HG02884 (cell line): ENCODE measurements around the gene OCIAD1.
"Not testable (repeated sequence)": the region's sequence is repeated elsewhere in the genome, so short reads cannot be mapped to it uniquely, and the experiment has no call there.

ENCODE experiments used
- ATAC-seq: cut with Tn5 transposase; IDR thresholded peaks from one replicate; pipeline ENCODE4 v1.9.1; 2021; ENCODE audit warnings: mild to moderate bottlenecking, moderate library complexity; ENCODE audit not compliant: unreplicated experiment

The OCIAD1 gene

DNA sequence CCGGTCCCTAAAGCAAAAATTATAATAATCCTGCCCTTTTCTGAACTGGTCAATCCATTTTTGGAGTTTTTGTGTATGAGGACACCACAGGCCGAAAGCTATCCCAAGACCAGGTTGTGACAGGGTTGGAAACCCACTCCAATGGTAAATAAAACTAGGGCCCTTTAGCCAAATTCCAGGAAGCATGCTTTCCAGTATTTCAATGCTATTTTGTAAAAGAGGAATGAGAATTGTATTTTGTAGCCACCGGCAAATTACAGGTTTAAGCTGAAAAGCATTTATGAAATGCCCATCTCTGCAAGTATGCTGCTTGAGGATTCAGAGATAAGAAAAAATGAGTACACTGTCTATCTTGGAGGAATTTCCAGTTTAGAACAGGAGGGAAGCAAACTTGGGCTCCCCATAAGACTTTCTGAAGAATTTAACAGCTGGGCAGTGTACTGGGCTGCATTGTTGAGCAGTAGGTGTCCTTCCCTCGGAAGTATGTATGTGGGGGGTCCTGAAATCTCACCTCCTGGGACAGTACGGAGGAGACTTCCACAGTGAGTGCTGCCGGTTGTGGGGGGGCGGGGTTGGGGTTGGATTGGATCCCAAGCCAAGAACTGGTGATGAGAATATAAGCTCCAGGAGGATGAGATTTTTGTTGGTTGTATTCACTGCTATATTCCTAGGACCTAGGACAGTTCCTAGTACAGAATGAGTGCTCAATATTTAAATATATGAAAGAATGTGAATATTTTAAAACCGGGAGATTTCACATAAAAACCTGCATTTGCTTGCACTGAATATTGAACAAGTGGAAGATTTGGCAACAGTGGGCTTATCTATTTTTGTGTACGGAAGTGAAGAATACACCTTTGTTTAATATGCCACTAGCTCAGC is 48.9 kb downstream of the OCIAD1 start:
- no peak for ATAC-seq

DNA sequence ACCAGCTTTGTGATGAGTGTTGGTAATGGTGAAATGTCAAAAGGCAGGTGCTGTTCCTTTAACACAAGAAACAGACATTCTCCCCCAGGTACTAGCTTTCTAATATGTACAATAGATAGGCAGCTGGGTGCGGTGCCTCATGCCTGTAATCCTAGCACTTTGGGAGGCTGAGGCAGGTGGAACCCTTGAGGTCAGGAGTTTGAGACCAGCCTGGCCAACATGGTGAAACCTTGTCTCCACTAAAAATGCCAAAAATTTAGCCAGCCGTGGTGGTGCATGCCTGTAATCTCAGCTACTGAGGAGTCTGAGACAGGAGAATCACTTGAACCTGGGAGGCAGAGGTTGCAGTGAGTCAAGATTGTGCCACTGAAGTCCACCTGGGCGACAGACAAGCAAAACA is 50.8 kb downstream of the OCIAD1 start:
- ATAC-seq = not testable (repeated sequence)

DNA sequence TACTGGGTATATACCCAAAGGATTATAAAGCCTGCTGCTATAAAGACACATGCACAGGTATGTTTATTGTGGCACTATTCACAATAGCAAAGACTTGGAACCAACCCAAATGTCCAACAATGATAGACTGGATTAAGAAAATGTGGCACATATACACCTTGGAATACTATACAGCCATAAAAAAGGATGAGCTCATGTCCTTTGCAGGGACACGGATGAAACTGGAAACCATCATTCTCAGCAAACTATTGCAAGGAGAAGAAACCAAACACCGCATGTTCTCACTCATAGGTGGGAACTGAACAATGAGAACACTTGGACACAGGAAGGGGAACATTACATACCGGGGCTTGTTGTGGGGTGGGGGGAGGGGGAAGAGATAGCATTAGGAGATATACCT is 58.9 kb downstream of the OCIAD1 start:
- ATAC-seq = not testable (repeated sequence)

DNA sequence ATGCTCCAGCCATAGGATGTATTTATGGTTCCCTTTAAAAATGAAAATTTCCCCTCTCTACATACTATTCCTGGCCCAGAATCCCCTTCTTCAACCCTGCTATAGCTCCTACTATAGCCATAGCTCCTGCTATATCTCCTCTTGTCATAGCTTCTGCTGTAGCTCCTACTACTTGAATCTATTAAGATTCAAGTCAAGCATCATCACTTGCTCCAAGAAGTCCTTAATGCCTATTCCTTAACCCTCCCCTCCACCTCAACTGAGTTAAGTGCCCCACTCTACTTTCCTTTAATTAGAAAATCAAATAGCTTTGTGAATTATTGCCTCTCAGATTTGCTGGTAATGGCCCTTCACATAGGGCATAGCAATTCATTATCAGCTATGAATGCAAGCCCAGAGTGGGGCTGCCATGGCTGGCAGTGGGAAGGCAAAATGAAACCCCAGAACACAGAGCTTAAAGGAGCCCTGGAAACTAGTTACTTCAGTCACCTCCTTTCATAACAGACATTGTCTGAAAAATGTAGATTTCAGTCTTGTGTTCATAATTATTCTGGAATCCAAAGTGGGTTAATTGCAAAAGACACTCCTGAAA is 60.2 kb downstream of the OCIAD1 start:
- no peak for ATAC-seq

DNA sequence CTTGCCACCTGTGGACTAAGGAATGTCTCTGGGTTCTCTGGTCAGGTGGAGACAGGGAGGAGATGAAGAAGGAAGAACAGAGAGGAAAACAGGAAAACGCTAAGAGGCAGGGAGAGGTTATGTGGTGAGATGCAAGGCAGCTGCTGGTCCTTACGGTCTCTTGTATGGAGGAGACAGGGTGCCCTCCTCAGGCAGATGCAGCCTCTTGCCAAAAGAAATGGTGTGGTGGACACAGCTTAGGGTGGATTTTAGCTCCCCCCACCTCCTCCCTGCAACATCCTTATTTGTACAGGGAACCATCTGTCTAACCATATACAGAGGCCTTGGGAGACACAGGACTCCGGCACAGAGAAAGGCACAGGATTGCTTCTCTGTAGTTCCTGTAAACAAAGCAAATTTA is 66.0 kb downstream of the OCIAD1 start:
- ATAC-seq = no peak

DNA sequence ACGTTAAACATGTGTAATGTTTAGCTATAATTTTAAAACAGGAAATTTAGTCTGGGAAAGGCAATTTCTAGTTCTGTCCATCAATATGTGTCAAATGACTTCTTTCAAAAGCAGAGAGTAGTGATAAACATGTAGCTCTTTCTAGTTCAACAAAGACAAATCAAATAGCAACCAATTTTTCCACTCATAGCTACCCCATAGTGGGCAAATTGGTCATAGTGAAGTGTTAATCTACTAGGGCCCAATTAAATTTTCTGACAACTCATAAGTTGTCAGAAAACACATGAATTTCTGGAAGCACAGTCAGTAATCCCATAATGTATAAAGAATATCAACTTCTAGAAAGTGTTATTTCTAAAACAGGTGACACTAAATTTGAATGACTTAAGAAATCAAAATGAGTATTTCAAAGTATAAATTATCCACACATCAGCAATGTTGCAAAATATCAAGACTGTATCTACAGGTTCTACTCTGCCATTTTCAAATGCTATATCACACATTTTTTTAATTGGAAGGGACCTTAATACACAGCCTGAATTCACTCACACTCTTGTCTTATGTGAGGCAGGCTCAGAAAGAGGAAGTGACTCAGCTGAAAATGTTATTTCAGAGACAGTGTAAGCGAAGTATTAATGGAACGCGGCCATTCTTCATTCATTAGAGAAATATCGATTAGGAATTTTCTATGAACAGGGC is 68.0 kb downstream of the OCIAD1 start:
- no peak for ATAC-seq

DNA sequence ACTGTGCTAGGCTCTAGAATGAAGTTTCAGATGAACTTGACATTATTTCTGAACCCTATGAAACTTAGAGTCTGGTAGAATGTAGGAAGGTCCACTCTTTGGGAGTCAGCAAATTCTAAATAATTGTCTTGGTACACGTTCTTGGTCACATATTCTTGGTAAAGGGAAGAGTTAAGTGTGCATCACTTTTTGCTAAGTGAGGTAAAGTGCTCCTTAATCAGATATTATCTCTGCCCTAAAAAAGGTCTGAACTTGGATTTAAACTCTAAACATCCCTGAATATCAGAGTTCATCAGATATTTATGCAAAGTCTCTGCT is 68.5 kb downstream of the OCIAD1 start:
- no peak for ATAC-seq

DNA sequence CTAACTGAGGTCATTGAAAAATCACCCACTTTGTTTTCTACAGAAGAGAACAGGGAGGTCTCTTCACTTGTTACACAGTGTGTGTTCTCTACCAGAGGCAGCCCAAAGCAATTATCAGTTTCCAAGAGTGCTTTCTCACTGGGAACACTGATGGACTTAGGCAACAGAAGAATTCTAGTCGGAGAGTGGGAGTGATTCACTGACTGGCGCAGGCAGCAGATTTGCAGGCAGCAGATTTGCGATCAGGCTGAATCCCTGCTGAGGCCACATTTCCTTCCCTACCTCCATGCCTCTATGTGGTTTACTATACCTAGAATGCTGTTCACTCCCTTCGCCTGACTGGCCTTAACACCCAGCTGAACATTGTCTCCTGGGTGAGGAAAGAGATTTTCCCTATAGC is 69.1 kb downstream of the OCIAD1 start:
- ATAC-seq = no peak

DNA sequence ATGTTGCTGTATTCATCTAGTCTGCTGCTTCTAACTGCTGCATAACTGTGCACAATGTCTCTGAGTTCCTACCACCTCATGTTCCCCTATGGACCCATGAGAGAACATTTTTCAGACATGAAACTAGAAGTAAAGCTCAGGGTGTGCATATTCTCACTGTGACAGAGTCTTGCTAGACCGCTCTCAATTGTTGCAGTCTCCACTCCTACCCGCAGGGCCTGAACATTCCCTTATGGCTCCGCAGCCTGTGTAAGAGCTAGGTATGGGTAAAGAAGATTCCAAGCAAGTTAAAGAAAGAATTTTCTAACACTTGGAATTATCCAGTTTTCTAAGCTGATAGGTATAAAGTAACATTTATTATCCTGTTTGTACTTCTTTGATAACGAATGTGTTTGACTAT is 70.3 kb downstream of the OCIAD1 start:
- ATAC-seq = no peak

DNA sequence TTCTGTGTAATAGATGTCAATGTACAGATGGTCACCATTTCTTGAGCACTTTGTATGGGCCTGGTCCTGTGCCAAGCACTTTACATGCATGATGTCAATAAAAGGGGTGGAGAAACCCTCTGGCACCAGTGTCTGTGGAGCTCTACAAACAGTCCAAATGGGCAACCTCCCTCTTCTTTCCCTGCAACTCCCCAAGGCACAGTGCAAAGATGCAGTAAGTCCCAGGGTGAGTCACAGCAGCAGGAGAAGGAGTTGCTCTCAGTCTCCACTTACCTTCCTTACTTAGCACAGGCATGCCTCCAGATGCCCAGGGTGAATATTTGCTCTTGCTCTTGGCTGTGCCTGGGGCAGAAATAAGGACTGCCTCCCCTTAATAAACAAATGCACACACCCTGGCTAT is 71.4 kb downstream of the OCIAD1 start:
- no peak for ATAC-seq

DNA sequence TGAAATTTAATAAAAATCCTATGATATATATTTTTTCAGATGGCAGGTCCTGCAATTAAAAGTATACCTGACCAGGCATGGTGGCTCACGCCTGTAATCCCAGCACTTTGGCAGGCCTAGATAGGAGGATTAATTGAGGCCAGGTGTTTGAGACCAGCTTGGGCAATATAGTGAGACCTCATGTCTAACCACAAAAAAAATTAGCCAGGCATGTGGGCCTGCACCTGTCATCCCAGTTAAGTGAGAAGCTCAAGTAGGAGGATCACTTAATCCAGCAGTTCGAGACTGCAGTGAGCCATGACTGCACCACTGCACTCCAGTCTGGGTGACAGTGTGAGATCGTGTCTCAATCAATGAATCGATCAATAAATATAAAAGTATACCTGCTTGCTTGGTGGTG is 73.2 kb downstream of the OCIAD1 start:
- no peak for ATAC-seq

DNA sequence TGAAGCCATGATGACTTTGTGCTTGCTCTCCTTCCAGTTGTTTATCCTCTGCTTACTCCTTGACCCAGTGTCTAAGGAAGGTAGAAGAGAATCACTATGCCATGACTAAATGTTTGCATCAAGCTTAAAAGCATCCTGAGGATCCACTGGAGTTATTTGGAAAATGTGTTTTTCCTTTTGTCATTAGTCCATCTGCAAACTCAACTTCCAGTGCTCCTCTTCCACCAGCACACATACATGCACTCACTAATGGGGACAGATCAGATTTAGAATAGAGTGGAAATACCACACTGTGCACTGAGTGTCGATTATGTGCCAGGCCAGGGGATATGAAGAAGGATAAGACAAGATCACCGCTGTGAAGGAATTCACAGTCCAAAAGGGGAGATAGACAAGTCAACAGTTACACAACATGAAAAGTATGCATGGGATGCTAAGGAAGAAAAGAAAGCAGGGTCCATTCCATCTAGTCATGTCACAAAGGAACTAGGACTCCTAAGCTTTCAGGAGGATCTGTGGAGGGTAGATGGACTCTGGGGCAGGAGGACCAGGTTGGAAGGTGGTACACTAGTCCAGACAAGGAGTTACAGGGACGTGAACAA is 73.8 kb downstream of the OCIAD1 start:
- no peak for ATAC-seq

DNA sequence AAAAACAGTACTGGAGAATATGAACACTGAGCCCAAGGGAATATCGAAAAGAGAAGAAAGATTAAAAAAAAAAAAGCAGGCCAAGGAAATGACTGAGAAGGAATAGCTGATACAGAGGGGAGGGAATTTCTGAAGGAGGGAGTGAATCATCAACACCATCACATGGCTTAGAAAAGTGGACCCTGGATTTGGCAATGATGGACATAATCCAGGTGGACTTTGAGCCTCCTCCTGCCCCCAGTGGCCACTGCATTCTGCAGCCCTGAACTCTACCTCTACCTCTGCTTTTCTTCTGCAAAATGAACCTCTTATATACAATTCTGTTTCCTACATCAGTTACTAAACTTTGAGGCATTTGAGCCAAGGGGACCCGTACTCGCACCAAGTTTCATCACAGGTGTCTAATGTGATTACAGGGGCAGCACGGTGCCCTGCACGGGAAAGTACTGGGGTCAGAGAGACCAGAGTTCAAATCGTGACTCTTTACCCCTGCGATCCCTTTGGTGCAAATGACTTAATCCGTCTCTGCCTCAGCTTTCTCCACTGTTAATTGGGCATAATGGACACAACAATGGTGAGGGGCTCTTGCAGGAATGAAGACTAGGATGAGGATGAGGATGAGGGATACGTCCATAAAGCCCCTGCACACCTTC is 74.6 kb downstream of the OCIAD1 start:
- ATAC-seq = no peak

DNA sequence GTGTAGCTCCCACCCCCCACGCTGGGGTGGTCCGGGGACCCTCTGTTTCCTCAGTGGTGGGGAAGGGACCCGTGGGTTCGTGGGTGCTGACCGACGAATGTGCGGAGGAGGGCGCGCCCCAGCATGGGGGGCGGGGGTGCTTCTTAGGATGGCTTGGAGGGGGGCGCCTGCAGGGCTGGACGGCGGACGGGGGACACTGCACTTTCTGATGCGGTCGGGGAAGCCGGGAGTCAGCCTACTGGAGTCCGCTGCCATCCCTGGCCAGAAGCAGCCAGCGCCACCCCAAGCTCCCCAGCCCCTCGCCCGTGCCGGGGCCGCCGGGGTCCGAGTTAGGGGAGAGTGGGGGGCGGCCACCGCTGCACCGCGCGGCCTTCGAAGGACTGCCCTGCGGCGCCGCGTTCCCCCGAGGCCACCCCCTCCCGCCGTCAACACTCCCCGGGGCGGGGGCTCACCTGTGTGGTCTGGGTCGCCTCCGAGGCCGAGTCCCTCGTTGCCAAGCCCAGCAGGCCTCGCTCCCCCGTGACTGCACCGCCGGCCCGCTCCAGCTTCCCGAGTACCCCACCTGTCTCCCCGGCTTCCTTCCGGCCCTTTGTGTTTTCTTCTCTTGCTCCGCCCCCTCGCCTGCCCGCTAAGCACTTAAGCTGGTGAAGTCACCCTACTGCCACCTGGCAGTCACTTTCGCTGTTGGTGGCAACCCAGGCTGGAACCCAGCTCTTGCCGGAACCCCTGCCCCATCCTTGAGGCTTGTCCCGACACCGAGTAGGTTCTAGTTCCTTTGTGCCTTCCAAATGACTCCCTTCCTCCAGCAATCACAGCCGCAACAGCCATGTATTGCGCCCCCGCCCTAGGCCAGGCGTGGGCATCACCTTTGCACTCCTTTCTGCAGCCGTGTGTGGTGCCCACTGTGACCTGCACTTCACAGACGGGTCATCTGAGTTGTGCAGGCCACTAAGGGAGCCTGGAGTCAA is 75.6 kb downstream of the OCIAD1 start, which contains the start of gene OCIAD2:
TSS of gene OCIAD2 (minus strand) at position 569 of the 968 bp plus-strand sequence. CDS start 2,225 bp downstream, outside the sequence.
- ATAC-seq = peak; percentile 92

DNA sequence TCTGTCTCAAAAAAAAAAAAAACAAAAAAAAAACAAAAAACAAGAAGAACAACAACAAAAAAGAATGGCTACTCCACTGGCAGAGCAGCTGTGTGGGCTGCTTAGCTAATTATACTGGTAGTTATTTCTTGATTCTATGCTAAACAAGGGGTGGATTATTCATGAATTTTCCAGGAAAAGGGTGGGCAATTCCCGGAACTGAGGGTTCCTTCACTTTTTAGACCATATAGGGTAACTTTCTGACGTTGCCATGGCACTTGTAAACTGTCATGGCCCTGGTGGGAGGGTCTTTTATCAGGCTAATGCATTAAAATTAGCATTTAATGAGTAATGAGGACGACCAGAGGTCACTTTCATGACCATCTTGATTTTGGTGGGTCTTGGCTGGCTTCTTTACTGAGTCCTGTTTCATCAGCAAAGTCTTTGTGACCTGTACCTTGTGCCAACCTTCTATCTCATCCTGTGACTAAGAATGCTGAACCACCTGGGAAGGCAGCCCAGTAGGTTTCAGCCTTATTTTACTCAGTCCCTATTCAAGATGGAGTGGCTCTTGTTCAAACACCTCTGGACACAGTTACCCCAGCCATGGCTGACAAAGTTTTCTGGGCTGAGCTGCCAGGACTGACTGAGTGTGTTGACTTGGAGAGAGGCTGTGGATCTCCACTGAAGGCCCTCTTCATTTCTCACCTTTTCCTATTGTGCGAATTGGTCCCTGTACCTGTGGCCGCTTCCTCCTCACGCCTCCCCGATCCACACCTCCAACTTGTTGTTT is 77.0 kb downstream of the OCIAD1 start:
- no peak for ATAC-seq

DNA sequence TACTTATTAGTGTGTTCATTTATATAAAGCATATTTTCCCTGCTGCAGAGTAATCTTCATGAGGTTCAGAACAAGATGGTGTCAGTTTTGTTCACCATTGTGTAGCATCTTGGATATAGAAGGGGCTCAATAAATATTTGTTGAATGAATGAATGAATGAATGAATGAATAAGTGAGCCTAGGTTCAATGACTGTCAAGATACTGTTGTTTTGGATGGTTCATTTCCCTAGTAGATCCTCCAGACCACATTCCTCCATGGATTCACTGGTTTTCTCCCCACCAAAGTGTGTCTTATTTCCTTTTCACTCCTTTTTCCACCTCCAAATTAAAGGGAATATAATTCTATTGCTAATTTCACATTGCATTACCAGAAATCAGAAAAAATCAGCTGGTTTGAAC is 77.8 kb downstream of the OCIAD1 start:
- ATAC-seq = no peak

DNA sequence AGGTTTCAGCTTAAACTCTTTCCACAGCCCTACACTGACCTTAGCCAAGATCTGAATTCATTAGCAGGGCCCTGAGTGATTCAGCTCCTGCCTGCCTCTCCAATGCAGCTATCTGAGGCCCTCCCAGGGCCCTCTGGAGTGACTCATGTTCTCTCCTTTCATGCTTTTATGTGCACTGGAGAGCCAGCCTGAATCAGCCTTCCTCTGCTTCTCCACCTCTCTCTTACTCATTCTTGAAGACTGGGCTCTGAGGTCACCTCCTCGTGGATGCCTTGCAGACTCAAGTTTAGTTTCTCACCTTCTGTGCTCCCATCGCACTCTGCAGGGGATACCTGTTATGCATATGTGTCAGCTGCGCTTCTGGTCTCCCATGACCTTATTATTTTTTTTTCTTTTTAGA is 78.8 kb downstream of the OCIAD1 start:
- no peak for ATAC-seq

DNA sequence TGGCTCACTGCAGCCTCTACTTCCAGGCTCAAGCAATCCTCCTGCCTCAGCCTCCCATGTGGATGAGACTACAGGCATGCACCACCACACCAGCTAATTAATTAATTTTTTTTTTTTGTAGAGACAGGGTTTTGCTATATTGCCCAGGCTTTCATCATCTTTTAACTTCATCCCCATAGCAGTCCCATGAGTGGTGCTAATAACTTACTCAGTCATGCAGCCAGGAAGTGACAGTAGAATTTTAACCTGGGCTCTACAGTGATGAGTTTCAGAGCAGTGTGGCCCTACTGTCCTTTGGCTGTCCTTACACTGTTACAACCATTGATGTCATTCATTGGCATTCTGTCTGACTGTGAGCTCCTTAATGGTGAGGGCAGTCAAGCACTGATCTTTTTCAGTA is 79.6 kb downstream of the OCIAD1 start:
- ATAC-seq = no peak
